Adrenal gland (tissue), 5 donors: ENCODE results near the gene SEC24D.

Experiments used
- POLR2A ChIP-seq, 2 donors: fragments of 450-650 bp; IDR thresholded peaks; one replicate each; pipeline ENCODE4 v1.6.1; 2017; ENCODE audit warnings: antibody characterized with exemption in 2 of 2, mild to moderate bottlenecking in 2 of 2, moderate library complexity in 1 of 2
- TF ChIP-seq, protein P1 (sequence below), 6 experiments: fragments of 450-650 bp in 4 of 6; fragments of 200-600 bp in 2 of 6; sonication (generic) in 1 of 6; IDR thresholded peaks; 1 replicate in 5 of 6; 2 replicates in 1 of 6; pipeline versions ENCODE4 v1.5.1 to v1.8.0; 2016 to 2021; ENCODE audit warnings: antibody characterized with exemption in 6 of 6, mild to moderate bottlenecking in 2 of 6, moderate library complexity in 1 of 6
- donor health status: DM: no; HTN: no; CAD: no.

DNA sequence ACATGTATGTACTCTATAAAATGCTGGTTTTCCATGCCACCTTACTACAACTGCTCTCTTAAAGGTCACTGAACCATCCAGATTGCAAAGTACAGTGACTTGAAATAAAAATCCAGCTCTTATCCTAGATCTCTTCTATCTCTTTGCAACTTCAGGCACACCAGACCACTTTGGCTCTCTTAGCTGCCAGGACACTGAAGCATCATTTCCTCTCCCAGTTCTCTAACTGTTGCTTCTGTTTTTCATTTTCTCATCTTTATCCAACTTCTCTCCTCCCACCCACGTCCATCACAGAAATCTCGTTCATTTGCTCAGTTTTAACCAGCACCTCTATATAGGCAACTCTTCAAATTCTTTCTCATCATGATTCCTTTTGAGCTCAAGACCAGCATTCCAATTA, 76.4 kb downstream of the SEC24D start:
- TF ChIP-seq, protein P1, sequence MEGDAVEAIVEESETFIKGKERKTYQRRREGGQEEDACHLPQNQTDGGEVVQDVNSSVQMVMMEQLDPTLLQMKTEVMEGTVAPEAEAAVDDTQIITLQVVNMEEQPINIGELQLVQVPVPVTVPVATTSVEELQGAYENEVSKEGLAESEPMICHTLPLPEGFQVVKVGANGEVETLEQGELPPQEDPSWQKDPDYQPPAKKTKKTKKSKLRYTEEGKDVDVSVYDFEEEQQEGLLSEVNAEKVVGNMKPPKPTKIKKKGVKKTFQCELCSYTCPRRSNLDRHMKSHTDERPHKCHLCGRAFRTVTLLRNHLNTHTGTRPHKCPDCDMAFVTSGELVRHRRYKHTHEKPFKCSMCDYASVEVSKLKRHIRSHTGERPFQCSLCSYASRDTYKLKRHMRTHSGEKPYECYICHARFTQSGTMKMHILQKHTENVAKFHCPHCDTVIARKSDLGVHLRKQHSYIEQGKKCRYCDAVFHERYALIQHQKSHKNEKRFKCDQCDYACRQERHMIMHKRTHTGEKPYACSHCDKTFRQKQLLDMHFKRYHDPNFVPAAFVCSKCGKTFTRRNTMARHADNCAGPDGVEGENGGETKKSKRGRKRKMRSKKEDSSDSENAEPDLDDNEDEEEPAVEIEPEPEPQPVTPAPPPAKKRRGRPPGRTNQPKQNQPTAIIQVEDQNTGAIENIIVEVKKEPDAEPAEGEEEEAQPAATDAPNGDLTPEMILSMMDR (IDR thresholded peaks at IDR 0.05): no peak
- no peak for TF ChIP-seq POLR2A (IDR thresholded peaks at IDR 0.05)
